Aorta (tissue), 5 donors: ENCODE results near the gene C3orf33. TPM values are rescaled to one million over a fixed set of nuclear protein-coding genes. Genes with fewer than 3 reads are reported as not detected.
"Not testable (repeated sequence)": the region's sequence is repeated elsewhere in the genome, so short reads cannot be mapped to it uniquely, and the experiment has no call there.

Experiments used
- ATAC-seq: fragments of 200-7000 bp; cut with Tn5 transposase; one replicate; pipeline ENCODE4 v1.9.1; 2022; ENCODE audit warnings: moderate library complexity; ENCODE audit not compliant: low FRiP score
- DNase-seq, 2 donors: peaks; one replicate each; pipeline ENCODE4 v3.0.0-alpha.2; 2020
- H3K27ac ChIP-seq, 2 donors: one replicate each; pipeline ENCODE4 v1.5.1; 2013; ENCODE audit warnings: low read length in 2 of 2, mild to moderate bottlenecking in 2 of 2, moderate library complexity in 2 of 2, control low read depth in 1 of 2, inconsistent platforms in 1 of 2, low read depth in 1 of 2
- H3K27me3 ChIP-seq, 2 donors: one replicate each; pipeline ENCODE4 v1.6.1; 2013; ENCODE audit warnings: control low read depth in 1 of 2, low read length in 1 of 2, mild to moderate bottlenecking in 1 of 2, moderate library complexity in 1 of 2; ENCODE audit not compliant: insufficient read depth in 2 of 2, control insufficient read depth in 1 of 2
- H3K36me3 ChIP-seq, 2 donors: one replicate each; pipeline ENCODE4 v1.6.1; 2013; ENCODE audit warnings: control low read depth in 1 of 2, low read length in 1 of 2, mild to moderate bottlenecking in 1 of 2; ENCODE audit not compliant: insufficient read depth in 2 of 2, control insufficient read depth in 1 of 2
- H3K4me1 ChIP-seq, 2 donors: one replicate each; pipeline ENCODE4 v1.6.1; 2013; ENCODE audit warnings: low read length in 2 of 2, control low read depth in 1 of 2, mild to moderate bottlenecking in 1 of 2, moderate library complexity in 1 of 2; ENCODE audit not compliant: insufficient read depth in 2 of 2, control insufficient read depth in 1 of 2
- H3K4me3 ChIP-seq, 2 donors: one replicate each; pipeline ENCODE4 v1.5.1; 2013; ENCODE audit warnings: low read length in 2 of 2, control low read depth in 1 of 2, mild to moderate bottlenecking in 1 of 2
- H3K9me3 ChIP-seq: one replicate; pipeline ENCODE4 v1.6.1; 2013; ENCODE audit warnings: mild to moderate bottlenecking, low read length; ENCODE audit not compliant: control insufficient read depth
- WGBS, 2 donors: extraction: QIAGEN DNeasy Blood & Tissue Kit; methylation state at CpG; one replicate each; pipeline ENCODE4 v1.1.7; 2013; 5-methylcytosine and 5-hydroxymethylcytosine counted together
- intact Hi-C, 2 donors: fragments of 100-400 bp; cut with DNase I; formaldehyde crosslinking; loops; one replicate each; pipeline versions ENCODE4 v1.14.2 to v1.15.0; 2022
- polyA plus RNA-seq, 2 donors: library from polyadenylated mRNA; stranded (reverse); fragments of 200-250 nt; gene quantifications; one replicate each; pipeline ENCODE4 v1.2.3, GENCODE V29; 2013
- total RNA-seq, 2 donors: library from RNA; stranded (reverse); fragmentation: NEBNext Ultra II Directional; extraction: Animal tissue kit (Norgen Biotek cat#: 25700); gene quantifications; one replicate each; pipeline ENCODE4 v1.2.1, GENCODE V29; 2021
- donor health status: healthy with polysubstance abuse.
- donor health status: Bipolar disorder and iron deficiency.
- donor health status: DM: no; HTN: no; CAD: no.
- donor health status: DM: no; HTN: no; CAD: no.
- donor health status: DM: yes; HTN: yes; CAD: no.

Gene C3orf33
- total and polyA plus RNA-seq, 4 donors: 0.50 to 5.2 (median 2.0) TPM

- H3K4me1 ChIP-seq: no peaks in the 10 kb centered on the region
- WGBS, 2 donors: 39 to 41% methylated on average over 1 of the region's 1 CpG
- ATAC-seq: no peak
- DNase-seq: no peak
- intact Hi-C loops: no loop called here
- H3K27ac ChIP-seq: no peak overlapping the region
- no peaks in the 10 kb centered on the region for H3K9me3 ChIP-seq
- no peaks in the 10 kb centered on the region for H3K27me3 ChIP-seq
- H3K4me3 ChIP-seq: no peak overlapping the region
- peaks cover 0 to 2% of the 10 kb centered on the region in 2 donors for H3K36me3 ChIP-seq
Observed at GRCh38 chr3:155843569-155843968, 37.5 kb upstream of the C3orf33 start.

DNA sequence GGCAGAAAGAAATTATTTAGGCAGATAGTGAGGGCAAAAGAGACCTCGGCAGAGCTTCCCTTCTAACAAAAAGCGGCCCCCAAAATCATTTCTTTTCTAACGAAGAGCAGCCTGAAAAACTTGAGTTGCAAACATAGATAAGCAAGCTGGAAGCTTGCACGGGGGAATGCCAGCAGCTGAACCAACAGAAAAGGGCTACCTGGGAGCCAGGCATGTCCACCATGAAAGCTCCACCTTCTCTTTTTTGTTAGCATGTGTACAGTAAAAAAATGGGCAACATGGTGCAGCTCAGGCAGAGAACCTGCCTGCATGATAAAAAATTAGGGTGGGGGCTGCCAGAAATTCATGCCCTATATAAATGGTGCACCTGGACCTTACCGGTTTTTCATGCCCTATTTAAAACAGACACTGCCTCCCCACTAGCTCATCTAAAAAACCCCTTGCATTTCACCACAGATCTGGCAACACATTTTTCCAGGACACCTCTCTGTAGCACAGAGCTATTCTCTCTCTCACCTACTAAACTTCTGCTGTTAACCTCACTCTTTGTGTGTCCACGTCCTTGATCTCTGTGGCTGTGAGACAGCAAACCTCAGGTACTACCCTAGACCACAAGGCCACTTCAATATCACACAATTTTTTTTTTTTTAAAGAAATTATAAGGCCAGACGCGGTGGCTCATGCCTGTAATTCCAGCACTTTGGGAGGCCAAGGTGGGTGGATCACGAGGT is 29.4 kb upstream of the C3orf33 start:
- ATAC-seq (no peak), DNase-seq (no peak)
- Histone ChIP-seq H3K4me1 (no peaks in the 10 kb centered on the region), H3K9me3 (no peaks in the 10 kb centered on the region), H3K27me3 (no peaks in the 10 kb centered on the region), H3K36me3 (no peaks in the 10 kb centered on the region), H3K27ac (no peak overlapping the region), H3K4me3 (no peak overlapping the region)
- 83 to 86% methylated on average over 9 of the region's 9 CpGs for WGBS, 2 donors
- intact Hi-C loops: no loop called here

GRCh38 chr3:155828490-155829098 is 22.5 kb upstream of the C3orf33 start:
- H3K36me3 ChIP-seq, H3K27ac ChIP-seq, intact Hi-C loops, ATAC-seq, H3K4me1 ChIP-seq, H3K27me3 ChIP-seq, H3K4me3 ChIP-seq, H3K9me3 ChIP-seq, DNase-seq: not testable (repeated sequence)
- 96 to 98% methylated on average over 13 of the region's 13 CpGs for WGBS, 2 donors

GRCh38 chr3:155815030-155815545 is 9.0 kb upstream of the C3orf33 start:
- DNase-seq: no peak
- H3K4me3 ChIP-seq: no peak overlapping the region
- H3K4me1 ChIP-seq: no peaks in the 10 kb centered on the region
- H3K9me3 ChIP-seq: no peaks in the 10 kb centered on the region
- no peaks in the 10 kb centered on the region for H3K36me3 ChIP-seq
- intact Hi-C loops: no loop called here
- ATAC-seq: no peak
- H3K27ac ChIP-seq: no peak overlapping the region
- no peaks in the 10 kb centered on the region for H3K27me3 ChIP-seq

DNA sequence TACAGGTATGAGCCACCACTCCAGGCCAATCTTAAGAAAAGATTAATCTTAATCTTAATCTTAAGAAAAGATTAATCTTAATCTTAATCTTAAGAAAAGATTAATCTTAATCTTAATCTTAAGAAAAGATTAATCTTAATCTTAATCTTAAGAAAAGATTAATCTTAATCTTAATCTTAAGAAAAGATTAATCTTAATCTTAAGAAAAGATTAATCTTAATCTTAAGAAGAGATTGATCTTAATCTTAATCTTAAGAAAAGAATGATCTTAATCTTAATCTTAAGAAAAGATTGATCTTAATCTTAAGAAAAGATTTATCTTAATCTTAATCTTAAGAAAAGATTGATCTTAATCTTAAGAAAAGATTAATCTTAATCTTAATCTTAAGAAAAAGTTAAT is 7.1 kb upstream of the C3orf33 start:
- H3K27ac ChIP-seq, H3K27me3 ChIP-seq, H3K4me3 ChIP-seq, ATAC-seq, intact Hi-C loops, DNase-seq, H3K36me3 ChIP-seq, H3K4me1 ChIP-seq, H3K9me3 ChIP-seq: not testable (repeated sequence)

DNA sequence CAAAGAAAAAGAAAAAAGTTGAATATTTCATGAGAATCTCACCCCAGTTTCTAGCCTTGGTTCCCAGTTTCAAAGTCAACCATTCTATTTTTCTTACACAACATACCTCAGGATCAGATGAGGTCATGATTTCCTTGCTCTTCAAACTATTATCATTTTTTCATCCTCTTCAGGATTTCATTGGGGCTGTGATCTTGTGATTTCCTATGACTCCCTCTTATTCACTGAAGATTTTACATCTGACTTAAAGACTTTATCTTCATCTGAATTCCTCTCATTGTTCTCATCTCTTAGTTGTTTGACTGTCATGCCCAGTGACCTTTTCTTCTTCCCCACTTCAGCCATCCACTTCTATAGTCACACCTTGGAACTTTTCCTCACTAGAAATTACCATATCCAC is 3.1 kb upstream of the C3orf33 start:
- ATAC-seq: no peak
- Histone ChIP-seq H3K27me3 (no peaks in the 10 kb centered on the region), H3K4me3 (no peak overlapping the region), H3K27ac (no peak overlapping the region), H3K4me1 (no peaks in the 10 kb centered on the region), H3K9me3 (no peaks in the 10 kb centered on the region), H3K36me3 (no peaks in the 10 kb centered on the region)
- intact Hi-C loops: loop anchor here (10.0 kb wide), 2 partner anchors 46 to 66 kb away; partner anchors contain the start of genes GMPS (in 1 of the 2) and SLC33A1 (in 1 of the 2)
- DNase-seq: no peak

DNA sequence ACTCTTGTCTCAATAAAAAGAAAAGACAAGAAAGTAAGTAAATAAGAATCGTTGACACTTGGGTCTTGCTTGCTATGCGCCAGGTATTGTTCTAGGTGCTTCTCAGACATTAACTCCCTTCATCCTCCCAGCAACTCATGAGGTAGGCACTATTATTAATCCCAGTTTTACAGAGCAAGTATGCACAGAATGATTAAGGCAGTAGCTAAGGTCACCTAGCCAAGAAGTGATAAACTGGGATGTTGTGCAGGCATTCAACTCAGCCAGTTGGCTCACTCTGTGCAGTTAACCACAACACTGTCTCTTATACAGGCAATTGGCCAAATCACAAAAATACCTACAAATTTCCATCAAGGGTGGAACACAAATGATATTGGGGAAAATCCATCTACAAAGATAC is 1.7 kb upstream of the C3orf33 start:
- intact Hi-C loops: loop anchor here (10.0 kb wide), 2 partner anchors 47 to 67 kb away; partner anchors contain the start of genes GMPS (in 1 of the 2) and SLC33A1 (in 1 of the 2)
- no peak overlapping the region for H3K27ac ChIP-seq
- H3K9me3 ChIP-seq: no peaks in the 10 kb centered on the region
- H3K36me3 ChIP-seq: no peaks in the 10 kb centered on the region
- DNase-seq (no peak), ATAC-seq (no peak)
- no peaks in the 10 kb centered on the region for H3K4me1 ChIP-seq
- H3K27me3 ChIP-seq: no peaks in the 10 kb centered on the region
- no peak overlapping the region for H3K4me3 ChIP-seq
- WGBS, 2 donors: 85 to 94% methylated on average over 2 of the region's 2 CpGs

DNA sequence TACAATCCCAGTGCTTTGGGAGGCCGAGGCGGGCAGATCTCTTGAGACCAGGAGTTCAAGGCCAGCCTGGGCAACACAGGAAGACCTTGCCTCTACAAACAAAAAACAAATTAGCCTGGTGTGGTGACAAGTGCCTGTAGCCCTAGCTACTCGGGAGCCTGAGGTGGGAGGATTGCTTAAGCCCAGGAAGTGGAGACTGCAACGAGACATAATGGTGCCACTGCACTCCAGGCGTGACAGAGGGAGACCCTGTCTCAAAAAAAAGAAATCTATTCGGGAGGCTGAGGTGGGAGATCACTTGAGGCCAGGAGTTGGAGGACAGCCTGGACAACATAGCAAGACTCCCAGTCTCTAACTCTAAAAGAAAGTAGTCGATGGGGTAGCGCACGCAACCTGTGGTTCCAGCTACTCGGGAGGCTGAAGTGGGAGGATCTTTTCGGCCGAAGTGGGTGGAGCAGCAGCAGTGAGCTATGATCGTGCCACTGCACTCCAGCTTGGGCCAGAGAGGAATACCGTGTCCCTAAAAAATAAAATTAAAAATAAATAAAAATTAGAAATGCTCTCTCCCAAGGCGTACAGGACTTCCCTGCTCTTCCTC is 775 bp downstream of the C3orf33 start:
- H3K27ac ChIP-seq: no peak overlapping the region
- H3K4me3 ChIP-seq: peak overlapping the region; percentile 44 to 75
- no peaks in the 10 kb centered on the region for H3K4me1 ChIP-seq
- no peaks in the 10 kb centered on the region for H3K9me3 ChIP-seq
- 35 to 45% methylated on average over 14 to 15 of the region's 15 CpGs for WGBS, 2 donors
- ATAC-seq: peak; percentile 75
- peak in 1 of 2 donors; percentile 79 for DNase-seq
- intact Hi-C loops: loop anchor here (10.0 kb wide), 2 partner anchors 49 to 69 kb away; partner anchors contain the start of genes GMPS (in 1 of the 2) and SLC33A1 (in 1 of the 2)
- no peaks in the 10 kb centered on the region for H3K27me3 ChIP-seq
- no peaks in the 10 kb centered on the region for H3K36me3 ChIP-seq
